ENCODE measurements around the gene BIRC3.

- TF ChIP-seq POLR2AphosphoS5 (IDR thresholded peaks at IDR 0.05; ENCODE audit: low read depth, low read length): no peak
- no peak for TF ChIP-seq POLR2A (IDR thresholded peaks at IDR 0.05; ENCODE audit: low read depth, low read length)
- no peak for TF ChIP-seq SPI1 (IDR thresholded peaks at IDR 0.05; ENCODE audit: low read depth, low read length)
- TF ChIP-seq TAF1 (IDR thresholded peaks at IDR 0.05; ENCODE audit: low read depth, low read length): no peak
- no peak for TF ChIP-seq POU2F2 (IDR thresholded peaks at IDR 0.05; ENCODE audit: low read depth, low read length)
- no peak for TF ChIP-seq PAX5 (IDR thresholded peaks at IDR 0.05; ENCODE audit: insufficient read depth, low read length, severe bottlenecking)
Observed at GRCh38 chr11:102288725-102289083, 28.6 kb upstream of the BIRC3 start.
